Endothelial cell of umbilical vein (primary cell): ENCODE results near the gene MIF4GD. TPM values are rescaled to one million over a fixed set of nuclear protein-coding genes. Genes with fewer than 3 reads are reported as not detected.

Source experiments
- BruUV-seq: library from RNA; stranded (reverse); fragments of 400-500 nt; replicated peaks from 2 replicates; lab custom pipeline; 2021; lab: Mats Ljungman, UMichigan
- CTCF ChIA-PET: fragments of 300-600, 350-600 bp; sonication (Branson Sonifier 250); formaldehyde crosslinking; loops from one replicate; lab custom pipeline; 2021; ENCODE audit warnings: antibody characterized with exemption, inconsistent platforms; lab: Charles Lee
- POLR2A ChIA-PET: fragments of 300-600, 350-600 bp; sonication (Branson Sonifier 250); formaldehyde crosslinking; loops from one replicate; lab custom pipeline; 2021; ENCODE audit warnings: antibody characterized with exemption, inconsistent platforms; lab: Charles Lee
- DNase-seq: peaks from one replicate; pipeline ENCODE4 v3.0.0-alpha.2; 2011; ENCODE audit warnings: low read depth, low spot score
- FAIRE-seq: peaks from 2 replicates; lab custom pipeline; 2011; peaks lifted over from hg19 to GRCh38; lab: Jason Lieb, UNC
- H2AFZ ChIP-seq: 2 replicates; pipeline ENCODE4 v1.6.0; 2012; ENCODE audit warnings: low read depth, low read length, control low read depth, inconsistent platforms
- H3K27ac ChIP-seq: 2 replicates; pipeline ENCODE4 v1.5.1; 2011; ENCODE audit warnings: low read depth, mild to moderate bottlenecking, control low read depth, low read length, moderate library complexity; ENCODE audit not compliant: insufficient read depth
- H3K27me3 ChIP-seq, 2 experiments: 2 replicates each; pipeline versions ENCODE4 v1.6.0 to v1.6.1; 2011; ENCODE audit warnings: low read length in 2 of 2, mixed read lengths in 1 of 2; ENCODE audit not compliant: control insufficient read depth in 2 of 2, insufficient read depth in 2 of 2
- H3K36me3 ChIP-seq, 2 experiments: 2 replicates in 1 of 2; 3 replicates in 1 of 2; pipeline ENCODE4 v1.5.1; 2011; ENCODE audit warnings: low read length in 2 of 2, mild to moderate bottlenecking in 1 of 2, moderate library complexity in 1 of 2; ENCODE audit not compliant: control insufficient read depth in 2 of 2, insufficient read depth in 2 of 2; ENCODE audit errors: extremely low read depth in 1 of 2
- H3K4me1 ChIP-seq: 3 replicates; pipeline ENCODE4 v1.5.1; 2011; ENCODE audit warnings: mild to moderate bottlenecking, low read length; ENCODE audit not compliant: control insufficient read depth, insufficient read depth; ENCODE audit errors: extremely low read depth
- H3K4me2 ChIP-seq: 2 replicates; pipeline ENCODE4 v1.6.1; 2011; ENCODE audit warnings: low read length, control low read depth, mixed read lengths; ENCODE audit not compliant: insufficient read depth
- H3K4me3 ChIP-seq, 3 experiments: fragments of 200-600 bp in 1 of 3; sonication (generic), shearing (Covaris generic) in 1 of 3; replicated peaks in 1 of 3; 2 replicates each; pipeline ENCODE4 v1.5.1; 2011 to 2016; ENCODE audit warnings: control low read depth in 3 of 3, low read length in 3 of 3, mild to moderate bottlenecking in 2 of 3, inconsistent platforms in 1 of 3, low read depth in 1 of 3, moderate library complexity in 1 of 3; ENCODE audit not compliant: insufficient read depth in 1 of 3
- H3K79me2 ChIP-seq: 2 replicates; pipeline ENCODE4 v1.6.0; 2012; ENCODE audit warnings: low read length, inconsistent platforms; ENCODE audit not compliant: control insufficient read depth, insufficient read depth
- H3K9ac ChIP-seq: replicated peaks from 2 replicates; pipeline ENCODE3; 2011; ENCODE audit warnings: low read length, control low read depth; ENCODE audit not compliant: insufficient read depth; ENCODE audit errors: extremely low read depth
- H3K9me1 ChIP-seq: replicated peaks from 3 replicates; pipeline ENCODE4 v1.6.0; 2011; ENCODE audit warnings: mild to moderate bottlenecking, low read length; ENCODE audit not compliant: control insufficient read depth, insufficient read depth; ENCODE audit errors: extremely low read depth
- H3K9me3 ChIP-seq: replicated peaks from 2 replicates; pipeline ENCODE4 v1.5.1; 2012; ENCODE audit warnings: low read length, inconsistent platforms; ENCODE audit not compliant: control insufficient read depth, insufficient read depth
- H4K20me1 ChIP-seq: replicated peaks from 2 replicates; pipeline ENCODE3; 2011; ENCODE audit warnings: mild to moderate bottlenecking, low read length; ENCODE audit not compliant: control insufficient read depth, insufficient read depth; ENCODE audit errors: extremely low read depth
- JUN ChIP-seq: IDR thresholded peaks from 2 replicates; pipeline ENCODE4 v1.6.1; 2011; ENCODE audit warnings: borderline replicate concordance, low read depth; ENCODE audit not compliant: insufficient read length, insufficient read depth
- POLR2A ChIP-seq: IDR thresholded peaks from 2 replicates; pipeline ENCODE4 v1.6.1; 2012; ENCODE audit warnings: low read depth, mild to moderate bottlenecking, control low read depth, low read length
- dilution Hi-C: fragments of 300-500 bp; cut with MboI; formaldehyde crosslinking; loops from one replicate; pipeline ENCODE4 v1.15.0; 2019; ENCODE audit warnings: low sequenced_read_pairs; ENCODE audit not compliant: extremely low pct_ligation_motif_present
- intact Hi-C: fragments of 100-400 bp; cut with micrococcal nuclease; formaldehyde crosslinking; loops from one replicate; pipeline ENCODE4 v1.10.0; 2022
- polyA plus RNA-seq, 4 experiments: library from polyadenylated mRNA; depleted of rRNA in 3 of 4; stranded (reverse) in 3 of 4; unstranded in 1 of 4; fragments of >200 nt; gene quantifications; 2 replicates each; pipeline versions ENCODE4 v1.2.1 to v1.2.3, GENCODE V29; 2011 to 2012; ENCODE audit warnings: missing spikeins in 1 of 4
- total RNA-seq: library from RNA; stranded (reverse); gene quantifications from 2 replicates; pipeline ENCODE4 v1.2.3, GENCODE V29; 2021
- TF ChIP-seq, protein P1 (sequence below): IDR thresholded peaks from 2 replicates; pipeline ENCODE4 v1.6.1; 2011; ENCODE audit not compliant: insufficient read depth, insufficient read length
- TF ChIP-seq, protein P2 (sequence below), 2 donors: IDR thresholded peaks; 1 replicate in 1 of 2; 2 replicates in 1 of 2; pipeline ENCODE4 v1.5.1; 2011; ENCODE audit warnings: low read length in 2 of 2, mild to moderate bottlenecking in 2 of 2, moderate library complexity in 2 of 2, control low read depth in 1 of 2, inconsistent platforms in 1 of 2, low read depth in 1 of 2; ENCODE audit not compliant: insufficient read depth in 1 of 2; ENCODE audit errors: extremely low read depth in 1 of 2

The MIF4GD gene
- total and polyA plus RNA-seq, 2 donors (not counting 3 experiments of a cell fraction or from before 2014, with no cell fraction given), result 12.4 to 35.7 TPM

DNA sequence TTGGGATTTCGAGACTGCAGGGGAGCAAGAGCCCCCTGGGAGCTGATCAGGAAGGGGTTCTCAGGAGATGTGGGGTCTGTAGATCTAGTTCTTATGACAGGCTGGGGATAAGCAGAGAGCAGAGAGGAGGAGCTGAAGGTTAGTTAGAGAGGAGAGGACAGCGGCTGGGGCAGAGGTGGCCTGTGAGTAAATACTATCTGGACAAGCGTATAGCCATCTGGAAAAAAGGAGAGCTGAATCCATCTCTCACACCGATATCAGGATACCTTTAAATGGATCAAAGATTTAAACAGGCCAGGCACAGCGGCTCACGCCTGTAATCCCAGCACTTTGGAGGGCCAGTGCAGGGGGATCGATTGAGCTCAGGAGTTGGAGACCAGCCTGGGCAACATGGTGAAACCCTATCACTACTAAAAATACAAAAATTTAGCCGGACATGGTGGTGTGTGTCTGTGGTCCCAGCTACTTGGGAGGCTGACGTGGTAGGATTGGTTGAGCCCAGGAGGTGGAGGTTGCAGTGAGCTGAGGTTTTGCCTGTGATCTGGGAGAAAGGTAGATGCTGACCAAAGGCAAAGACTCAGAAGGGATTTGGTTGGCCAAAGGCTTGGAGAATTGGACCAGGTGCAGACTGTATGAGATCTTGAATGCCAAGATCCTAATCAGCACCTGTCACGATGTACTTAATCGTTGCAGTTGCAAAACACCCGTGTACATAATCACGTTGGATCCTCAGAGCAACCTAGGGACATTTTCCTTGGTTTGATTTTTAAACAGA is 37.1 kb upstream of the MIF4GD start:
- DNase-seq (no peak), FAIRE-seq (no peak)
- no peak overlapping the region for H2AFZ ChIP-seq
- H3K4me2 ChIP-seq, result no peak overlapping the region
- no peaks in the 10 kb centered on the region for H3K36me3 ChIP-seq
- ChIA-PET CTCF (no interaction called here), POLR2A (no interaction called here)
- no peaks in the 10 kb centered on the region for H3K79me2 ChIP-seq
- no peak overlapping the region for H3K27ac ChIP-seq
- no peak overlapping the region for H3K4me3 ChIP-seq
- no peaks in the 10 kb centered on the region for H3K27me3 ChIP-seq
- H4K20me1 ChIP-seq, result no peaks in the 10 kb centered on the region
- no TSS peak for BruUV-seq
- dilution Hi-C loops (no loop called here), intact Hi-C loops (no loop called here)
- no peaks in the 10 kb centered on the region for H3K9me3 ChIP-seq
- no peak overlapping the region for H3K9ac ChIP-seq
- no peak for TF ChIP-seq POLR2A
- TF ChIP-seq, protein P1, sequence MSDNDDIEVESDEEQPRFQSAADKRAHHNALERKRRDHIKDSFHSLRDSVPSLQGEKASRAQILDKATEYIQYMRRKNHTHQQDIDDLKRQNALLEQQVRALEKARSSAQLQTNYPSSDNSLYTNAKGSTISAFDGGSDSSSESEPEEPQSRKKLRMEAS, result no peak
- TF ChIP-seq, protein P2, sequence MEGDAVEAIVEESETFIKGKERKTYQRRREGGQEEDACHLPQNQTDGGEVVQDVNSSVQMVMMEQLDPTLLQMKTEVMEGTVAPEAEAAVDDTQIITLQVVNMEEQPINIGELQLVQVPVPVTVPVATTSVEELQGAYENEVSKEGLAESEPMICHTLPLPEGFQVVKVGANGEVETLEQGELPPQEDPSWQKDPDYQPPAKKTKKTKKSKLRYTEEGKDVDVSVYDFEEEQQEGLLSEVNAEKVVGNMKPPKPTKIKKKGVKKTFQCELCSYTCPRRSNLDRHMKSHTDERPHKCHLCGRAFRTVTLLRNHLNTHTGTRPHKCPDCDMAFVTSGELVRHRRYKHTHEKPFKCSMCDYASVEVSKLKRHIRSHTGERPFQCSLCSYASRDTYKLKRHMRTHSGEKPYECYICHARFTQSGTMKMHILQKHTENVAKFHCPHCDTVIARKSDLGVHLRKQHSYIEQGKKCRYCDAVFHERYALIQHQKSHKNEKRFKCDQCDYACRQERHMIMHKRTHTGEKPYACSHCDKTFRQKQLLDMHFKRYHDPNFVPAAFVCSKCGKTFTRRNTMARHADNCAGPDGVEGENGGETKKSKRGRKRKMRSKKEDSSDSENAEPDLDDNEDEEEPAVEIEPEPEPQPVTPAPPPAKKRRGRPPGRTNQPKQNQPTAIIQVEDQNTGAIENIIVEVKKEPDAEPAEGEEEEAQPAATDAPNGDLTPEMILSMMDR (IDR thresholded peaks at IDR 0.05; ENCODE audit: extremely low read depth in 1 of 2, insufficient read depth in 1 of 2, low read depth in 1 of 2, low read length in 2 of 2), result no peak
- TF ChIP-seq JUN, result no peak
- H3K9me1 ChIP-seq, result no peaks in the 10 kb centered on the region
- H3K4me1 ChIP-seq, result no peaks in the 10 kb centered on the region
